Astrocyte (in vitro differentiated cells and primary cell): ENCODE measurements around the gene FRS2.

Experiments
- CTCF ChIP-seq: IDR thresholded peaks from 2 replicates; pipeline ENCODE4 v1.5.1; 2011; ENCODE audit warnings: low read depth, mild to moderate bottlenecking, inconsistent platforms, low read length, moderate library complexity; ENCODE audit not compliant: insufficient read depth
- EZH2 ChIP-seq: IDR thresholded peaks from 2 replicates; pipeline ENCODE4 v1.6.1; 2012; ENCODE audit warnings: mild to moderate bottlenecking, low read length, inconsistent platforms; ENCODE audit not compliant: insufficient read depth

GRCh38 chr12:69595689-69596088 is 125.5 kb downstream of the FRS2 start:
- TF ChIP-seq CTCF (no peak), EZH2 (no peak)
